GF-D8 (cell line): Measurements from ENCODE around the gene CASD1.

Source experiments
- DNase-seq: peaks from one replicate; lab custom pipeline; 2025; lab: John Stamatoyannopoulos, UW

Gene CASD1

GRCh38 chr7:94512735-94513564, 3.3 kb downstream of the CASD1 start:
- DNase-seq = no peak

GRCh38 chr7:94513565-94513860, 3.9 kb downstream of the CASD1 start:
- no peak for DNase-seq

- no peak for DNase-seq
These were observed 4.7 kb downstream of the CASD1 start for GRCh38 chr7:94514140-94514889.

GRCh38 chr7:94514917-94515316, 5.3 kb downstream of the CASD1 start:
- no peak for DNase-seq

GRCh38 chr7:94525923-94526322, 16.3 kb downstream of the CASD1 start:
- no peak for DNase-seq

- no peak for DNase-seq
These were observed 19.9 kb downstream of the CASD1 start for GRCh38 chr7:94529516-94529915.

- no peak for DNase-seq
These were observed 20.5 kb downstream of the CASD1 start for GRCh38 chr7:94530109-94530508.

GRCh38 chr7:94532676-94533075, 23.1 kb downstream of the CASD1 start:
- no peak for DNase-seq

GRCh38 chr7:94540428-94540827, 30.8 kb downstream of the CASD1 start:
- no peak for DNase-seq

GRCh38 chr7:94547126-94547525, 37.5 kb downstream of the CASD1 start:
- DNase-seq = no peak

GRCh38 chr7:94556028-94556427, 46.4 kb downstream of the CASD1 start:
- DNase-seq = peak; percentile 49

GRCh38 chr7:94557215-94557614, 47.6 kb downstream of the CASD1 start:
- no peak for DNase-seq

GRCh38 chr7:94559972-94560371, 50.4 kb downstream of the CASD1 start:
- no peak for DNase-seq

- DNase-seq = no peak
These were observed 52.4 kb downstream of the CASD1 start for GRCh38 chr7:94561841-94562514.

GRCh38 chr7:94562525-94562924, 52.9 kb downstream of the CASD1 start:
- DNase-seq = peak; percentile 75

- DNase-seq = no peak
These were observed 55.8 kb downstream of the CASD1 start for GRCh38 chr7:94565247-94565894.

GRCh38 chr7:94567396-94567795, 57.8 kb downstream of the CASD1 start:
- DNase-seq = no peak

GRCh38 chr7:94571816-94572215, 62.2 kb downstream of the CASD1 start:
- DNase-seq = no peak

GRCh38 chr7:94575646-94576045, 66.0 kb downstream of the CASD1 start:
- no peak for DNase-seq

- no peak for DNase-seq
These were observed 66.7 kb downstream of the CASD1 start for GRCh38 chr7:94576316-94576715.

- no peak for DNase-seq
These were observed 67.7 kb downstream of the CASD1 start for GRCh38 chr7:94577357-94577756.

GRCh38 chr7:94578614-94579013, 69.0 kb downstream of the CASD1 start:
- DNase-seq = no peak

- DNase-seq = no peak
These were observed 69.9 kb downstream of the CASD1 start for GRCh38 chr7:94579470-94579869.
